ENCODE measurements around the gene DNAI4.
"Not testable (repeated sequence)": the region's sequence is repeated elsewhere in the genome, so short reads cannot be mapped to it uniquely, and the experiment has no call there.

- TF ChIP-seq CTCF (IDR thresholded peaks at IDR 0.05); POLR2A (IDR thresholded peaks at IDR 0.05); POLR2AphosphoS5 (IDR thresholded peaks at IDR 0.05; ENCODE audit: insufficient read depth in 1 of 2, low read depth in 1 of 2): not testable (repeated sequence)
Observed at GRCh38 chr1:66795839-66796238, 128.8 kb downstream of the DNAI4 start.
